ENCODE measurements around the gene KLHL13. TPM values are rescaled to one million over a fixed set of nuclear protein-coding genes. Genes with fewer than 3 reads are reported as not detected.
"Not testable (repeated sequence)": the region's sequence is repeated elsewhere in the genome, so short reads cannot be mapped to it uniquely, and the experiment has no call there.

The KLHL13 gene
- total RNA-seq, 1 donor from 2014 or later = 22.6 TPM

- no peak for DNase-seq (ENCODE audit: low spot score)
Measured at GRCh38 chrX:118066867-118067515, 49.6 kb downstream of the KLHL13 start.

- no peak for DNase-seq (ENCODE audit: low spot score)
Measured at GRCh38 chrX:118062817-118063615, 53.6 kb downstream of the KLHL13 start.

- DNase-seq (ENCODE audit: low spot score) = no peak
Measured at GRCh38 chrX:118062048-118062789, 54.4 kb downstream of the KLHL13 start.

DNA sequence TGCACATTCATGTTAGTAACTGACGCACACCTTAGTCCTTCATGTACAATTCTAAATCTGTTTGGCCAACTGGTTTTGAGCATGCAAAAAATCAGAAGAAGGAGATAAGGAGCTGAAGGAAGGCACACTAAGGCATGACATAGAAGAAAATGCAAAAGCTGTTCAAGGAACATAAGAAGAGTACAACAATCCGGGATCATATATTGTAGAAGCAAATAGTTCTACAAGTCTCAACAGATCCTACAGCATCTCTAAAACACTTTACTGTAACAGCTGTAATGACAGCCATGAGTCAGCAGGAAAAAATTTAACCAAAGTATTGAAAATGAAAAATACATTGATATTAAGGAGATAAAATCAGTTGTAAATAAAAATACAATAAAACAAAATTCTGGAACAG, 57.7 kb downstream of the KLHL13 start:
- DNase-seq (ENCODE audit: low spot score) = no peak

DNA sequence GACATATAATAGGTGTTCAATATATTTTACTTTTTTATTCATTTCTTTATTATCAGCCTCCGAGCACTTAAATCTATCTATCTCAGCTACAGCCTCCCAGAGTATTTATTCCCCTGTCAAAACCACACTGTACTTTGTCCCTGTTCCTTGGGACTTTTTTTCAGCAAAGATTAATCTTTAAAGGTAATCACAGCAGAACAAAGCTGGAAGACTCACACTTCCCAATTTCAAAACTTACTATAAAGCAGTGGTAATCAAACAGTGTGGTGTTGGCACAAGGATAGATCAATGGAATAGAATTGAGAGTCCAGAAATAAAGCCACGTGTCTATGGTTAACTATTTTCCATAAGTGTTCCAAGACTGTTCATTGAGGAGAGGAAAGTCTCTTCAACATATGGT, 59.7 kb downstream of the KLHL13 start:
- DNase-seq (ENCODE audit: low spot score) = no peak

- no peak for DNase-seq (ENCODE audit: low spot score)
Measured at GRCh38 chrX:118049713-118050112, 66.9 kb downstream of the KLHL13 start.

- DNase-seq (ENCODE audit: low spot score) = no peak
Measured at GRCh38 chrX:118047446-118048186, 69.0 kb downstream of the KLHL13 start.

DNA sequence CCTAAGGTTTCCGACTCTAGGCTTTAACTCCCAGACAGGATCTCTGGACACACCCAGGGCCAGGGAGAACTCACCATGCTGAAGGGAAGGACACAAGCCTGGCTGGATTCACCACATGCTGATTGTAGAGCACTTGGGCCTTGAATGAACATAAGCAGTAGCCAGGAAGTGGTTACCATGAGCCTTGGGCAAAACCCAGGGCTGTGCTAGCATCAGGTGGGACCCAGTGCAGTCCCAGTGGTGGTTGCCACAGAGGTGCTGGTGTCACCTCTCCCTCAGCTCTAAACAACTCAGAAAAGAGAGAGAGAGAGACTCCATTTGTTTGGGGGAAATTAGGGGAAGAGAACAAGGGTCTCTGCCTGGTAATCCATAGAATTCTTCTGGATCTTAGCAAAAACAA, 77.0 kb downstream of the KLHL13 start:
- no peak for DNase-seq (ENCODE audit: low spot score)

DNA sequence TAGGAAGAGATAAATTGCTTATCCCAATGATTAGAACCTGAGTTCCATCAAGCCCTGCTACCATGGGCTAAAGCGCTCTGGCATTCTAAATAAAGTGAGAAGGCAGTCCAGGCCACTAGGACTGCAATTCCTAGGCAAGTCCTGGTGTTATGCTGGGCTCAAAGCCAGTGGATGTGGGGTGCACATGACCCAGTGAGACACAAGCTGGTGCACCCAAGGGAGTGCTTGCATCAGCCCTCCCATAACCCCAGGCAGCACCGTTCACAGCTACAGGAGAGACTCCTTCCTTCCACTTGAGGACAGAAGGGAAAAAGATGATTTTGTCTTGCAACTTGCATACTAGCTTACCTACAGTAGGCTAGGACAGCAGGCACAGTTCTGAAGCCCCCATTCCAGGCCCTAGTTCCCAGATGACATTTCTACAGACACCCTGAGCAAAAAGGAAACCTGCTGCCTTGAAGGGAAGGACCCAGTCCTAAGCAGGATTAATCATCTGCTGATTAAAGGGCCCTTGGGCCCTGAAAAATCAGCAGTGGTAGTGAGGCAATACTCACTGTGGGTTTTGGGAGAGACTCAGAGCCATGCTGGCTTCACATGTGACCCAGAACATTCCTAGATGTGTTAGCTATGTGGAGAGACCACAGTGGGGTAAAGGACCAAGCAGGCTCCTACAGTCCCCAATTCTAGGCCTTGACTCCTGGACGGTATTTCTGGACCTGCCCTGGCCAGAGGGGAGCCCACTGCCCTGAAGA, 77.8 kb downstream of the KLHL13 start:
- DNase-seq (ENCODE audit: low spot score) = no peak

DNA sequence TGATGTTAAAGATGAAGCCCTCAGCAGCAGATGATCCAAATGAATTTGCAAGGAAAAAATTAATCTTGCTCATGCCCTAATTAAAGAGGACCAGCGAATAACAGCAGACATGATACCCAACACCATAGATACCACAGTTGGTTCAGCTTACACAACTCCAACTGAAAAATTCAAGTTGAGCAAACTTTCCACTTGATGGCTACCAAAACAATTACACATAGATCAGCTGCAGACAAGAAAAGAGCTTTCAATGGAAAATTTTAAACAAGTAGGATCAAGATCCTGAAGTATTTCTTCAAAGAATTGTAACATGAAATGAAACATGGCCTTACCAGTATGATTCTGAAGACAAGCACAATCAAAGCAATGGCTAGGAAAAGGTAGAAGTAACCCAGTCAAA, 90.0 kb downstream of the KLHL13 start:
- DNase-seq (ENCODE audit: low spot score) = no peak

DNA sequence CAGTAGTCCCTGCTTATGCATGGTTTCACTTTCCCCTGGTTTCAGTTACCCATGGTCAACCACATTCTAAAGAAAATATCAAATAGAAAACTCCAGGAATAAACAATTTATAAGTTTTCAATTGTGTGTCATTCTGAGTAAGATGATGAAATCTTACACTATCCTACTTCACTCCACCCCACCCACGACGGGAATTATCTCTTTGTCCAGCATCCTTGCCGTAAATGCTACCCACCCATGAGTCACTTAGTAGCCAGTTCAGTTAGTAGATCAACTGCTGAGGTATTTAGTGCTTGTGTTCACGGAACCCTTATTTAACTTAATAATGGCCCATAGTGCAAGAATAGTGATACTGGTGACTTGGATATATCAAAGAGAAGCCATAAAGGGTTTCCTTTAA, 91.4 kb downstream of the KLHL13 start:
- DNase-seq (ENCODE audit: low spot score) = no peak

GRCh38 chrX:118024482-118024881, 92.1 kb downstream of the KLHL13 start:
- DNase-seq (ENCODE audit: low spot score) = no peak

DNA sequence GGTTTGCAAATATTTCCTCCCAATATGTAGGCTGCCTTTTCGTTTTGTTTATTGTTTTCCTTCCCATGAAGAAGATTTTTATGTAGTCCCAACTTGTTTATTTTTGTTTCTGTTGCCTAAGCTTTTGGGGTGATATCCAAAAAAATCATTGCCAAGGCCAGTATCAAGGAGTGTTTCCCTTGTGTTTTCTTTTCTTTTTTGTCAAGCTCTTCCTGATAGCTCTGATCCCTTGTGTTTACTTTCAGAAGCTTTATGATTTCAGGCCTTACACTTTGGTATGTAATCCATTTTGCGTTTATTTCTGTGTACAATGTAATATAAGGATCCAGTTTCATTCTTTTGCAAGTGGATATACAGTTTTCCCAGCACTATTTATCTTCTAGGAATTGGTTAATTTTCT, 93.9 kb downstream of the KLHL13 start:
- no peak for DNase-seq (ENCODE audit: low spot score)

DNA sequence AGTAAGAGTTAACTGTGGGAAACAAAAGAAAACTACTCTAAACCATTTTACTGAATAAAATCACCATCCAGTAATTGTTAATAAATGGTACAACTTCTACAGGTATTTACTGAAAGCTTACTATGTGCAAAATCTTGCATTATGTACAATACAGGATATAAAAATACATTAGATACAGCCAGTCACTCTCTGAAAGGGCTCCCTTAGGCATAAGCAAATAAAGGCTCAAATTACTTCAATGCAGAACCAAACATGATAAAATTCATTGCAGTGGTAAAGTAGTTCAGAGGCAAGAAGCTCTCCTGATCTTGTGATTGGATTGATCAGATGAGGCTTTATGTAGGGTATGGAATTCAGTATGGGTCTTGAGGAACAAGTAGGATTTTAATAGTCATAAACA, 100.2 kb downstream of the KLHL13 start:
- no peak for DNase-seq (ENCODE audit: low spot score)

GRCh38 chrX:118002417-118002816, 114.2 kb downstream of the KLHL13 start:
- DNase-seq (ENCODE audit: low spot score) = not testable (repeated sequence)

GRCh38 chrX:118000518-118000917, 116.1 kb downstream of the KLHL13 start:
- no peak for DNase-seq (ENCODE audit: low spot score)

DNA sequence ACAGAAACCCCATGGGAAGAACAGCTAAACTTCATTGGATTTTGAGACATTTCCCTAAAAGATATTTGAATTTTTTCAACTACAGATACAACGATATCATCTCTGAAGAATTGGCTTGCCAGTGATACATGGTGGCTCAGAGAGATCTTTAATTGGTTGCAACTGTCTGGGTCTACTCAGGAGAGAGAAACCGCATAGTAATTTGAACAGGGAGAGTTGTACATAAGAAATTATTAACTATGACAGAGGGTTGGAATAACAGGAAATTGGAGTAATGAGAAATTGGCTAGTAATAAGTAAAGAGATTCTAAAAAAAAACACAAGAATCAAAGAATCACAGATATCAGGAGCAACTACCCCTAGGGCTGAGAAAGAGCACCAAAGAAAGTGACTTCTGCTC, 118.4 kb downstream of the KLHL13 start:
- no peak for DNase-seq (ENCODE audit: low spot score)

DNA sequence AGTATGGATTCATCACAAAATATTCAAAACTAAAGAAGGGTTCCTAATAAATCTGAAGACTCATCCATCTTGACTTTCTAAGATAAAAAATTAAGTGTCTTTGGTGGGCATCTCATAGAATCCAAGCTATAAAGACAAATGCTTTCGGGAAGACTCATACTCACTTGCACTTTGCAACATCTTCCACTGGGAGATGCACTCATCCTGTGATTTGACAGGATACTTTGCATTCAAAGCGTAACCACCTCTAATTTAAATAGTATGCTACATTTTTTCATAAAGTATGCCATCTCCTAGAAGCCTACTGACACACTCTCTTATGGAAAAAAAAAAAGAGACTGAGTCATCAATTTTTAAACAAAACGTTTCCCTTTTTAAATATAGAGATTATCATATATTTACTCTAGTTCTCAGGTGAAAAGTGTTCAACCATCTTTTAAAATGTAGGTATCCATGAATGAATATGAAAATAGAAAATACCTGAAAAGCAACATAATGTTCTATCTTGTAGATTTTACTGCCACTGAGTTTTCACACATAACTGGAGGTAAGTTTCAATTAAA, 119.6 kb downstream of the KLHL13 start:
- no peak for DNase-seq (ENCODE audit: low spot score)

DNA sequence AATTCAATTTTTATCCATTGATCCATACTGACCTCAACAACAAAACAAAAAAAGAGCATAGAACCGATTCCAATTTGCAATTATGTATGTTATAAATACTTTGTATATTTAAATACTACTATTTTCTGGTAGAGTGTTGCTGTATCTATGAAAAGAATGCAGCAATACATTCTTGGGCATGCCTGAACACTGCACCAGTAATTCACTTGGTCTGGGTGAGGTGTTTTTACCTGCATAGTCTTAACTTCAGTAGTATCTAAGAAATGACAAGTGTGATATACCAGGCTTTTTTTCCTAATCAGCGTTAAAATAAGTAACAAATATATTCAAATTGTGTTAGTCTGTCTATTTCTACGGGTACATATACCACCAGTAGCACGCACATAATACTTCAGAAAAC, 120.2 kb downstream of the KLHL13 start:
- no peak for DNase-seq (ENCODE audit: low spot score)

DNA sequence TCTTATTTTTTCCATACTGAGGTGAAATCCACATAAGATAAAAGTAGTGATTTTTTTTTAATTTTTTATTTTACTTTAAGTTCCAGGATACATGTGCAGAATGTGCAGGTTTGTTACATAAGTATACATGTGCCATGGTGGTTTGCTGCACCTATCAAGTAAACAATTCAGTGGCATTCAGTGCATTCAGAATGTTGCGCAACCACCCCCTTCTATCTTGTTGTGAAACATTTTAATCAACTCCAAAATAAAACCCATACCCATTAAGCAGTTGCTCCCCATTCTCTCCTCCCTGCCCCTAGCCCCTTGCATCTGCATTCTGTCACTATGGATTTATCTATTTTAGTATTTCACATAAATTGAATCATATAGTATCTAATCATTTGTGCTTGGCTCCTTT, 121.2 kb downstream of the KLHL13 start:
- DNase-seq (ENCODE audit: low spot score) = no peak

DNA sequence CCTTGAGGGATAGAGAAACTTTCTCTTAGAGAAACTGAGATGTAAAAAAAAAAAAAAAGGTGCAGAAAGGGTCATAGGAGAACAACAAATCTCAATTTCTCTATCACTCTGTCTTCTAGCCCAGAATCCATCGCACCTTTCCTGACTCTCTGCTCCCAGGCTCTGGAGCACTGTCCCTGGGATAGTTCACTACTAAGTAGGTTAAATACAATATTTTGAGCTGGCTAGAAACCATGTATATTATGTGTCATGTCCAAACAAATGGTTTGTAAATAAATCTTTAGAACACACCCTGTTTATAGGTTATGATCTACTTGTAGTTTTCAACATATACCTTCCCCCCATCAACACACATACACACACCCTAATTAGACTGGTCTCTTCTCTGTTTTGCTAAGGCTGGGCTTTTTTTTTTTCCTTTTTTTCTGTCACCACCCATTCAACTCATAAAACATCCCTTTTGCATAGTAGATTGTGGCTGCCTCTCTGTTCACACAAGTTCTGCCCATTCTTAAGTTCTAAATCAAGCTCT, 124.4 kb downstream of the KLHL13 start:
- no peak for DNase-seq (ENCODE audit: low spot score)
